ENCODE measurements around the gene KHSRP. TPM values are rescaled to one million over a fixed set of nuclear protein-coding genes. Genes with fewer than 3 reads are reported as not detected.
A peak's percentile ranks its signal among the peaks of the same experiment; 100 is the strongest.

The KHSRP gene
- total RNA-seq, 1 donor from 2014 or later = 241 TPM

- Mint-ChIP-seq H3K27ac (ENCODE audit: unreplicated experiment) (no peak within 1 kb of the TSS), H3K9me3 (ENCODE audit: unreplicated experiment) (no peaks in the 10 kb centered on the region), H3K27me3 (ENCODE audit: unreplicated experiment) (peaks cover 33% of the 10 kb centered on the region), H3K4me3 (ENCODE audit: unreplicated experiment) (no peak within 1 kb of the TSS), H3K36me3 (ENCODE audit: unreplicated experiment) (no peaks in the 10 kb centered on the region), H3K4me1 (ENCODE audit: unreplicated experiment) (peaks cover 10% of the 10 kb centered on the region)
- no peak for TF ChIP-seq CTCF (IDR thresholded peaks at IDR 0.05)
- no peak for DNase-seq (ENCODE audit: extremely low spot score, unreplicated experiment)
These were observed 39.7 kb upstream of the KHSRP start, which contains the start of gene CRB3 for GRCh38 chr19:6464070-6464873. CRB3 (plus strand) TSS chr19:6464271; CDS start chr19:6464702, 431 bp downstream.

- H3K27me3 Mint-ChIP-seq (ENCODE audit: unreplicated experiment) = peaks cover 18% of the 10 kb centered on the region
- peaks cover 21% of the 10 kb centered on the region for H3K4me1 Mint-ChIP-seq (ENCODE audit: unreplicated experiment)
- peak overlapping the region; percentile 86 for H3K27ac Mint-ChIP-seq (ENCODE audit: unreplicated experiment)
- DNase-seq (ENCODE audit: extremely low spot score, unreplicated experiment) = peak; percentile 98
- H3K36me3 Mint-ChIP-seq (ENCODE audit: unreplicated experiment) = peaks cover 10% of the 10 kb centered on the region
- no peaks in the 10 kb centered on the region for H3K9me3 Mint-ChIP-seq (ENCODE audit: unreplicated experiment)
- TF ChIP-seq CTCF (IDR thresholded peaks at IDR 0.05) = peak; percentile 59
- H3K4me3 Mint-ChIP-seq (ENCODE audit: unreplicated experiment) = peak overlapping the region; percentile 94
These were observed 35.7 kb upstream of the KHSRP start for GRCh38 chr19:6460099-6460884.

GRCh38 chr19:6459262-6460098 lies 34.9 kb upstream of the KHSRP start, which contains the start of gene SLC25A23:
SLC25A23 (minus strand) TSS chr19:6459792; CDS start chr19:6459628, 164 bp downstream.
- peaks cover 18% of the 10 kb centered on the region for H3K36me3 Mint-ChIP-seq (ENCODE audit: unreplicated experiment)
- TF ChIP-seq CTCF (IDR thresholded peaks at IDR 0.05) = no peak
- peak within 1 kb of the TSS; percentile 86 for H3K27ac Mint-ChIP-seq (ENCODE audit: unreplicated experiment)
- H3K4me1 Mint-ChIP-seq (ENCODE audit: unreplicated experiment) = peaks cover 17% of the 10 kb centered on the region
- H3K4me3 Mint-ChIP-seq (ENCODE audit: unreplicated experiment) = peak within 1 kb of the TSS; percentile 94
- DNase-seq (ENCODE audit: extremely low spot score, unreplicated experiment) = peak; percentile 87
- H3K9me3 Mint-ChIP-seq (ENCODE audit: unreplicated experiment) = no peaks in the 10 kb centered on the region
- peaks cover 11% of the 10 kb centered on the region for H3K27me3 Mint-ChIP-seq (ENCODE audit: unreplicated experiment)

GRCh38 chr19:6458695-6459261 lies 34.2 kb upstream of the KHSRP start:
- peaks cover 24% of the 10 kb centered on the region for H3K36me3 Mint-ChIP-seq (ENCODE audit: unreplicated experiment)
- peaks cover 17% of the 10 kb centered on the region for H3K4me1 Mint-ChIP-seq (ENCODE audit: unreplicated experiment)
- H3K9me3 Mint-ChIP-seq (ENCODE audit: unreplicated experiment) = peaks cover 4% of the 10 kb centered on the region
- H3K4me3 Mint-ChIP-seq (ENCODE audit: unreplicated experiment) = peak overlapping the region; percentile 89
- H3K27ac Mint-ChIP-seq (ENCODE audit: unreplicated experiment) = peak overlapping the region; percentile 54
- DNase-seq (ENCODE audit: extremely low spot score, unreplicated experiment) = no peak
- peaks cover 8% of the 10 kb centered on the region for H3K27me3 Mint-ChIP-seq (ENCODE audit: unreplicated experiment)
- no peak for TF ChIP-seq CTCF (IDR thresholded peaks at IDR 0.05)

All from osteocyte (in vitro differentiated cells).